Astrocyte of the cerebellum (primary cell): ENCODE results near the gene VANGL2.

Source experiments
- DNase-seq: peaks from one replicate; pipeline ENCODE4 v3.0.0-alpha.2; 2011; ENCODE audit warnings: low read depth
- H3K4me3 ChIP-seq: 2 replicates; pipeline ENCODE4 v1.5.1; 2011; ENCODE audit warnings: mild to moderate bottlenecking, low read depth, low read length, moderate library complexity
- in situ Hi-C: cut with HindIII; loops from 2 replicates; pipeline ENCODE4 v1.10.0; 2017; ENCODE audit warnings: low sequenced_read_pairs
- TF ChIP-seq, protein P1 (sequence below): IDR thresholded peaks from 2 replicates; pipeline ENCODE4 v1.5.1; 2012; ENCODE audit warnings: low read length, low read depth, moderate library complexity, mild to moderate bottlenecking; ENCODE audit errors: missing control alignments

VANGL2 gene

DNA sequence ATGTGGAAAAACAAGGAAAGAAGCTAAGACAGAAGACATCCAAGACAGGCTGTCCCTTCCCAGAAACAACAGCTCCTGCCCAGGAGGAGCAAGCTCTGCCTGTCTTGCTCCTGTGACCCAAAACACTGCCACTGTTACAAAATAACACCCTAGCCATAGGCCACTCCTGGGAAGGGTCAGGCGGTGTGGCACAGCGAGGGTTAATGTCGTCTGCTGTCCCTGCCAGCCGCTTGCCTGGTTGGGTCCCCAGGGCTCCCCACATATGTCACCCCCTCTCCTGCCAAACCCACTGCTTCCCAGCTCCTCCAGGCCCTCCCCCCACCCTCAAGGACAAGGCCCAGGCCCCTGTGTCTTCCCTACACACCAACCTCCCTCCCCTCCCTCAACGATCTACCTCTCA lies 37.4 kb upstream of the VANGL2 start:
- DNase-seq: no peak
- H3K4me3 ChIP-seq: no peak overlapping the region
- TF ChIP-seq, protein P1, sequence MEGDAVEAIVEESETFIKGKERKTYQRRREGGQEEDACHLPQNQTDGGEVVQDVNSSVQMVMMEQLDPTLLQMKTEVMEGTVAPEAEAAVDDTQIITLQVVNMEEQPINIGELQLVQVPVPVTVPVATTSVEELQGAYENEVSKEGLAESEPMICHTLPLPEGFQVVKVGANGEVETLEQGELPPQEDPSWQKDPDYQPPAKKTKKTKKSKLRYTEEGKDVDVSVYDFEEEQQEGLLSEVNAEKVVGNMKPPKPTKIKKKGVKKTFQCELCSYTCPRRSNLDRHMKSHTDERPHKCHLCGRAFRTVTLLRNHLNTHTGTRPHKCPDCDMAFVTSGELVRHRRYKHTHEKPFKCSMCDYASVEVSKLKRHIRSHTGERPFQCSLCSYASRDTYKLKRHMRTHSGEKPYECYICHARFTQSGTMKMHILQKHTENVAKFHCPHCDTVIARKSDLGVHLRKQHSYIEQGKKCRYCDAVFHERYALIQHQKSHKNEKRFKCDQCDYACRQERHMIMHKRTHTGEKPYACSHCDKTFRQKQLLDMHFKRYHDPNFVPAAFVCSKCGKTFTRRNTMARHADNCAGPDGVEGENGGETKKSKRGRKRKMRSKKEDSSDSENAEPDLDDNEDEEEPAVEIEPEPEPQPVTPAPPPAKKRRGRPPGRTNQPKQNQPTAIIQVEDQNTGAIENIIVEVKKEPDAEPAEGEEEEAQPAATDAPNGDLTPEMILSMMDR: no peak
- in situ Hi-C loops: no loop called here

GRCh38 chr1:160363951-160364735 lies 36.2 kb upstream of the VANGL2 start:
- no peak overlapping the region for H3K4me3 ChIP-seq
- TF ChIP-seq, protein P1: no peak

GRCh38 chr1:160365325-160365724 lies 35.0 kb upstream of the VANGL2 start:
- H3K4me3 ChIP-seq: no peak overlapping the region
- TF ChIP-seq, protein P1: no peak
- DNase-seq: no peak
- in situ Hi-C loops: no loop called here

More at GRCh38 chr1:160363951-160364735, 36.2 kb upstream of the VANGL2 start:
- no peak for DNase-seq
- in situ Hi-C loops: no loop called here

DNA sequence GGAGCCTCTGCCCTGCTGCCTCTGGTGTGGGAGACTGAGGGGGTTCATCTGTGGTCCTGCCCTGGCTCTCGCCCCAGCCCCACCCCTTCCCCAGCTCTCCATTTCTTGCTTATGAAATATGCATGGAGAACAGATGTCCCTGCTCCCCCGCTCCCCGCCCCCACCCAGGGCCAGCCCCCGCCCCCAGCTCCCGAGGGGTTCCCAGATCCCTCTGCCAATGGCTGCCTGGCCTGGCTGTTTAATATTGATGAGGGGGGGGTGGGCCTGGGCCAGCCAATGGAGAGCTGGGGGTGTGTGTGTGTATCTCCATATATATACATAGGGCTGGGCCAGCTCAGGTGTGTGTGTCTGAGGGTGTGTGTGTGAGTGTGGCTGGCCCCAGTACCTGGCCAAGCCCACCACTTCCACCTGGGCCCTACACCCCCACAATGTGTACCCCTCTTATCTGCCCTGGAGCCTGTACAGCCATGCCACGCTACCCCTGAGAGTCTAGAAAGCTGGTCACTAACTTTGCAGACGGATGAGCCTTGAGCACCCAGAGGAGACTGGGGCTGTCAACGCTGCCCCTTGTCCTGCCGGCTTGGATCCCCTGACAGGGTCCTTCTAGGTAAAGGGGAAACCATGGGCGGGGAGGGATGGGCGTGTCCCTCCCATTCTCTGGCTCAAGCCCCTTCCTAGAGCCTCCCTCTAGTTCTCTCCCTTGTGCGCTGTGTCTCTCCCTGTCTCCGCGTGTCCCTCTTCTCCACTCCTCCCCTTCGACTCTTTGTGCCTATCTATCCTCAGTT lies 33.4 kb upstream of the VANGL2 start, which contains the start of gene NHLH1:
Gene NHLH1 (plus strand): TSS at position 341 of the 785 bp plus-strand sequence. CDS start 3,661 bp downstream, outside the sequence.
- TF ChIP-seq, protein P1: no peak
- DNase-seq: no peak
- H3K4me3 ChIP-seq: no peak within 1 kb of the TSS
- in situ Hi-C loops: no loop called here

DNA sequence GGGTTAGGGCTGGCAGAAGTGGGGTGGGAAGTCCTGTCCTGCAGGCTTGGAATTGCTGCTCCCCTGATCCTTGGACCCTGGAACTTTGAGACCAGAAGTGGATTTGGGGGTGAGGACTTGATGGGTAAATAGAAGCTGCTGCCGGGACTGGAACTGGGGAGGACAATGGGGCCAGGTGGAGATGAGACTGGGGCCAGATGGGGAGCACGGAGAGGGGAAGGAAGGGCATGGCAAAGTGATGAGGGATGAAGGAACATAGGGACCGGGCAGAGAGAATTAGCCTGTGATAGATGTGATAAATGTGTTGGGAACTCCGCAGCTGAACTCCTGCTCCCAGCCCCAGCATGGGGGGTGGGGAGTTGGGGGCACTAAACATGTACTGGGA lies 32.9 kb upstream of the VANGL2 start:
- in situ Hi-C loops: no loop called here
- TF ChIP-seq, protein P1: no peak
- H3K4me3 ChIP-seq: no peak overlapping the region
- DNase-seq: no peak

DNA sequence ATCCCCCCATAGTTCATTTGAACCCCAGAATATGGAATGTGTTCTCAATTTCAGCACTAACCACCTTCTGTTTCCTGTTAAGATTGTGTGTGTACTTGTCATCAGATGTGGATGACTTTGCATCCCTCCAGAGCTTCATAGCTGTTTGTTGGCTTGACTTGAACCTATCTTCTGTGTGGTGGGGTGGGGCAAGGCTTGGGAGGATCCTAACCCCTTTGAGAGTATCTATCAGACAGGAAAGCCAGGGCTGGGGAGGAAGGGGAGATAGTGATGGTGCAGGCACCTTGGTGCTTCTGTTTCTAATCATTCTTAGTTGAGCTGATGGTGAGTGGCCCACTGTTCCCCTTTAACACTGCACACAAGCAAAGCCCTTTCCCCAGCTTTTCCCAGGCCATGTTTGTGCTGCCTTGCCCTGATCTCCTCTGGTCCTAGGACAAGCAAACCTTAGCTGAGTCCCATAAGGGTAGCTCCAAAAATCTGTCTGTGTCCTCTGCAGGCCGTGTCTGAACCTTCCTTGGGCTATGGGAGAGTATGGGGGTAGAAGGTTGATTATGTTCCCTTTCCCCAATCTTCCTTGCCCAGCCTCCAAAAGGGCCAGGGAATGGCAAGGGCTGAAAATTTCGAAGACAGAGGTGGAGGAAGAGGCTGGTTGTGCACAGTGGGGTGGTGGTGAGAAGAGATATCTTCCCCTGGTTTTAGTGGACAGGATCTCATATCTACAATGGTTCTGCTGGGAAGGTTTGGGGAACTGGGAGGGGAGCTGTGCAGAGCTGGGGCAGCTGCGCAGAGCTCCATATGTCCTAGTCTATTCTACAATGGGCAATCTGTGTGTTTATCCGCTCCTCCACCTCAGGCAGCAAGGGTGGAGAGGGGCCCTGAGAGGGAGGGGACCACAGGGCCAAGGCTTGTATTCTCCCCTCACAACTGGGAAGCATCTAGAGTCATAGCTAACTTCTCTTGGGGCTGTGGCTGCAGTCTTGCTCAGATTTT lies 32.1 kb upstream of the VANGL2 start:
- DNase-seq: no peak
- TF ChIP-seq, protein P1: no peak
- in situ Hi-C loops: no loop called here
- no peak overlapping the region for H3K4me3 ChIP-seq
